Activated CD8-positive, alpha-beta T cell treated with anti-CD3 and anti-CD28 coated beads for 36 hours (primary cell): ENCODE data around the gene FRY. TPM values are rescaled to one million over a fixed set of nuclear protein-coding genes. Genes with fewer than 3 reads are reported as not detected.

Experiments
- ATAC-seq: fragments of 200-7000 bp; cut with Tn5 transposase; one replicate; pipeline ENCODE4 v1.10.0; 2021; ENCODE audit warnings: mild to moderate bottlenecking, moderate library complexity
- CTCF ChIA-PET: fragments of 350-600 bp; sonication (Branson Sonifier 250); formaldehyde crosslinking; loops from one replicate; lab custom pipeline; 2021; ENCODE audit warnings: antibody characterized with exemption; lab: Charles Lee
- POLR2A ChIA-PET: fragments of 350-600 bp; sonication (Branson Sonifier 250); formaldehyde crosslinking; loops from one replicate; lab custom pipeline; 2021; ENCODE audit warnings: antibody characterized with exemption; lab: Charles Lee
- DNase-seq: peaks from one replicate; pipeline ENCODE4 v3.0.0-alpha.2; 2020
- H3K27ac Mint-ChIP-seq: one replicate; pipeline ENCODE4 v1.8.0; 2021; ENCODE audit warnings: mild to moderate bottlenecking, mixed read lengths
- H3K27me3 Mint-ChIP-seq: one replicate; pipeline ENCODE4 v1.8.0; 2021; ENCODE audit warnings: mixed read lengths
- H3K36me3 Mint-ChIP-seq: one replicate; pipeline ENCODE4 v1.8.0; 2021; ENCODE audit warnings: low read depth, mixed read lengths
- H3K4me1 Mint-ChIP-seq: one replicate; pipeline ENCODE4 v1.8.0; 2021; ENCODE audit warnings: low read depth, mixed read lengths
- H3K4me3 Mint-ChIP-seq: one replicate; pipeline ENCODE4 v1.8.0; 2021; ENCODE audit warnings: mild to moderate bottlenecking, moderate library complexity, mixed read lengths
- H3K9me3 Mint-ChIP-seq: one replicate; pipeline ENCODE4 v1.8.0; 2021; ENCODE audit warnings: mixed read lengths
- intact Hi-C: fragments of 100-400 bp; cut with micrococcal nuclease; formaldehyde crosslinking; loops from one replicate; pipeline ENCODE4 v1.10.0; 2022
- total RNA-seq, 2 experiments: library from RNA; stranded (reverse); gene quantifications; one replicate each; pipeline ENCODE4 v1.2.3, GENCODE V29; 2021
- TF ChIP-seq, protein P1 (sequence below): fragments of 200-600 bp; IDR thresholded peaks from one replicate; pipeline ENCODE4 v1.8.0; 2022; ENCODE audit warnings: antibody characterized with exemption, mild to moderate bottlenecking

The FRY gene
- total RNA-seq, 2 experiments from 2014 or later, result 0.58 to 0.68 TPM

GRCh38 chr13:32347651-32348050 is 316.1 kb downstream of the FRY start:
- ChIA-PET CTCF (interaction anchor here (0.7 to 1.0 kb wide), 2 partner anchors 11 to 12 kb away, joined by 3 read pairs; no protein-coding TSS in a partner anchor), POLR2A (interaction anchor here (0.6 kb wide), 1 partner anchor 626 kb away, joined by 3 read pairs; no protein-coding TSS in a partner anchor)
- intact Hi-C loops, result no loop called here
- Mint-ChIP-seq H3K36me3 (peaks cover 33% of the 10 kb centered on the region), H3K4me1 (peaks cover 9% of the 10 kb centered on the region), H3K9me3 (no peaks in the 10 kb centered on the region), H3K27ac (no peak overlapping the region), H3K4me3 (no peak overlapping the region), H3K27me3 (no peaks in the 10 kb centered on the region)
- TF ChIP-seq, protein P1, sequence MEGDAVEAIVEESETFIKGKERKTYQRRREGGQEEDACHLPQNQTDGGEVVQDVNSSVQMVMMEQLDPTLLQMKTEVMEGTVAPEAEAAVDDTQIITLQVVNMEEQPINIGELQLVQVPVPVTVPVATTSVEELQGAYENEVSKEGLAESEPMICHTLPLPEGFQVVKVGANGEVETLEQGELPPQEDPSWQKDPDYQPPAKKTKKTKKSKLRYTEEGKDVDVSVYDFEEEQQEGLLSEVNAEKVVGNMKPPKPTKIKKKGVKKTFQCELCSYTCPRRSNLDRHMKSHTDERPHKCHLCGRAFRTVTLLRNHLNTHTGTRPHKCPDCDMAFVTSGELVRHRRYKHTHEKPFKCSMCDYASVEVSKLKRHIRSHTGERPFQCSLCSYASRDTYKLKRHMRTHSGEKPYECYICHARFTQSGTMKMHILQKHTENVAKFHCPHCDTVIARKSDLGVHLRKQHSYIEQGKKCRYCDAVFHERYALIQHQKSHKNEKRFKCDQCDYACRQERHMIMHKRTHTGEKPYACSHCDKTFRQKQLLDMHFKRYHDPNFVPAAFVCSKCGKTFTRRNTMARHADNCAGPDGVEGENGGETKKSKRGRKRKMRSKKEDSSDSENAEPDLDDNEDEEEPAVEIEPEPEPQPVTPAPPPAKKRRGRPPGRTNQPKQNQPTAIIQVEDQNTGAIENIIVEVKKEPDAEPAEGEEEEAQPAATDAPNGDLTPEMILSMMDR, result no peak
- DNase-seq (no peak), ATAC-seq (no peak)
